ENCODE results near the gene GABRB2.

DNA sequence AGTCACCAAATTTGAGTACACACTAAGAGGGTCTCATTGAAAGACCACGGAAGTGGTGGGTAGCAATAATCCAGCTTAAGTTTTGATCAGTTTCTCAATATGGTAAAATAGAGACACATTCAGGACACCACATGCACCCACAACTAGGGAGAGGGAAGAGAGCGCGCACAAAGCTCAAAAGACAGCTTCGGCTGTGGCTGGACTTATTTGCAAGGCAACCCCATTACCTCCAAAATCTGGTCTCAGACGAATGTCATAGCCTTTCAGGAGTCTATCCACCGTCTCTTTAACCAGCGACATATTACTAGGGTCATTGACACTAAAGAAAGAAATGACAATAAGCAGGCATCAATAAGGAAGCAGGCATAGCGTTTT is 443 bp downstream of the GABRB2 start:
- TF ChIP-seq CTCF (conservative IDR thresholded peaks at IDR 0.05; ENCODE audit: low read length) = no peak
- no peak for TF ChIP-seq EZH2phosphoT487 (IDR thresholded peaks at IDR 0.05; ENCODE audit: borderline replicate concordance, low read depth, low read length)
